Measurements from ENCODE around the gene TLL2.

The TLL2 gene

GRCh38 chr10:96421995-96422394, 91.7 kb downstream of the TLL2 start:
- DNase-seq (ENCODE audit: low read depth in 2 of 2), result no peak

GRCh38 chr10:96420228-96421009, 93.3 kb downstream of the TLL2 start:
- no peak for DNase-seq (ENCODE audit: low read depth in 2 of 2)

GRCh38 chr10:96419351-96419750, 94.4 kb downstream of the TLL2 start:
- DNase-seq (ENCODE audit: low read depth in 2 of 2), result no peak

- DNase-seq (ENCODE audit: low read depth in 2 of 2), result no peak
Measured at GRCh38 chr10:96418582-96418981, 95.1 kb downstream of the TLL2 start.

- no peak for DNase-seq (ENCODE audit: low read depth in 2 of 2)
Measured at GRCh38 chr10:96417441-96417840, 96.3 kb downstream of the TLL2 start.

GRCh38 chr10:96416643-96417042, 97.1 kb downstream of the TLL2 start:
- no peak for DNase-seq (ENCODE audit: low read depth in 2 of 2)

- no peak for DNase-seq (ENCODE audit: low read depth in 2 of 2)
Measured at GRCh38 chr10:96415891-96416554, 97.7 kb downstream of the TLL2 start.

GRCh38 chr10:96415150-96415890, 98.4 kb downstream of the TLL2 start:
- no peak for DNase-seq (ENCODE audit: low read depth in 2 of 2)

GRCh38 chr10:96414303-96414702, 99.4 kb downstream of the TLL2 start:
- no peak for DNase-seq (ENCODE audit: low read depth in 2 of 2)

GRCh38 chr10:96413151-96413787, 100.5 kb downstream of the TLL2 start:
- DNase-seq (ENCODE audit: low read depth in 2 of 2), result no peak

GRCh38 chr10:96411716-96412320, 101.9 kb downstream of the TLL2 start:
- no peak for DNase-seq (ENCODE audit: low read depth in 2 of 2)

GRCh38 chr10:96410296-96410695, 103.4 kb downstream of the TLL2 start:
- DNase-seq (ENCODE audit: low read depth in 2 of 2), result no peak

GRCh38 chr10:96408201-96408600, 105.5 kb downstream of the TLL2 start:
- no peak for DNase-seq (ENCODE audit: low read depth in 2 of 2)

GRCh38 chr10:96407560-96408069, 106.1 kb downstream of the TLL2 start:
- no peak for DNase-seq (ENCODE audit: low read depth in 2 of 2)

GRCh38 chr10:96406091-96406490, 107.6 kb downstream of the TLL2 start:
- no peak for DNase-seq (ENCODE audit: low read depth in 2 of 2)

GRCh38 chr10:96402417-96403305, 111.1 kb downstream of the TLL2 start:
- DNase-seq (ENCODE audit: low read depth in 2 of 2), result no peak

- DNase-seq (ENCODE audit: low read depth in 2 of 2), result no peak
Measured at GRCh38 chr10:96401036-96401435, 112.7 kb downstream of the TLL2 start.

- no peak for DNase-seq (ENCODE audit: low read depth in 2 of 2)
Measured at GRCh38 chr10:96400465-96400864, 113.3 kb downstream of the TLL2 start.

GRCh38 chr10:96397902-96398301, 115.8 kb downstream of the TLL2 start:
- DNase-seq (ENCODE audit: low read depth in 2 of 2), result no peak

Measured in stimulated activated CD4-positive, alpha-beta T cell treated with anti-CD3 and anti-CD28 coated beads, Interleukin-15, amount 100 ng/mL, for 48 hours (primary cell).